ENCODE results near the gene FBXO7.

DNA sequence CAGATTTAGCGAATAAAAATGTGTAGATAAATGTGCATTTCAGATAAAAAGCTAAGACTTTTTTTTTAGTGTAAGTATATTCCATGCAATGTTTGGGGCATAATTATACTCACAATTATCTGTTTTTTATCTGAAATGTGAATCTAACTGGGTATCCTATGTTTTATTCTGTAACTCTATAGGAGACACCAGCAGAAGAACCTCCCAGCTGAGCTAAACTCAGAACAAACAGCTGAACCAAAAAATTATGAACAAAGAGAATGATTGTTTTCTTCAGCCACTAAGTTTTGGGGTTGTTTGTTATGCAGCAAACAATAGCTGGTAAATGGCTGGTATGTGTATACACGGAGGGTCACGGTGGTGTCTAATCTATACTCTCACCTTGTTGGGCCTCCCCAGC, 42.9 kb downstream of the FBXO7 start:
- TF ChIP-seq, protein P1, sequence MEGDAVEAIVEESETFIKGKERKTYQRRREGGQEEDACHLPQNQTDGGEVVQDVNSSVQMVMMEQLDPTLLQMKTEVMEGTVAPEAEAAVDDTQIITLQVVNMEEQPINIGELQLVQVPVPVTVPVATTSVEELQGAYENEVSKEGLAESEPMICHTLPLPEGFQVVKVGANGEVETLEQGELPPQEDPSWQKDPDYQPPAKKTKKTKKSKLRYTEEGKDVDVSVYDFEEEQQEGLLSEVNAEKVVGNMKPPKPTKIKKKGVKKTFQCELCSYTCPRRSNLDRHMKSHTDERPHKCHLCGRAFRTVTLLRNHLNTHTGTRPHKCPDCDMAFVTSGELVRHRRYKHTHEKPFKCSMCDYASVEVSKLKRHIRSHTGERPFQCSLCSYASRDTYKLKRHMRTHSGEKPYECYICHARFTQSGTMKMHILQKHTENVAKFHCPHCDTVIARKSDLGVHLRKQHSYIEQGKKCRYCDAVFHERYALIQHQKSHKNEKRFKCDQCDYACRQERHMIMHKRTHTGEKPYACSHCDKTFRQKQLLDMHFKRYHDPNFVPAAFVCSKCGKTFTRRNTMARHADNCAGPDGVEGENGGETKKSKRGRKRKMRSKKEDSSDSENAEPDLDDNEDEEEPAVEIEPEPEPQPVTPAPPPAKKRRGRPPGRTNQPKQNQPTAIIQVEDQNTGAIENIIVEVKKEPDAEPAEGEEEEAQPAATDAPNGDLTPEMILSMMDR (IDR thresholded peaks at IDR 0.05; ENCODE audit: low read length) = no peak
- TF ChIP-seq EZH2 (optimal IDR thresholded peaks at IDR 0.05; ENCODE audit: low read depth, low read length) = no peak

Measured in MM.1S (cell line).